ENCODE data around the gene TBX18. TPM values are rescaled to one million over a fixed set of nuclear protein-coding genes. Genes with fewer than 3 reads are reported as not detected.

Gene TBX18
- total and polyA plus RNA-seq, 10 of the 15 experiments (the other 5 are each of a cell fraction or from before 2014, with no cell fraction given): 0.03 to 6.1 (median 0.17) TPM; not detected in 6

- no TSS peak for BruUV-seq (replicated peaks)
- Histone ChIP-seq H3K4me2 (ENCODE audit: control insufficient read depth, insufficient read depth) (no peak overlapping the region), H3K36me3 (ENCODE audit: control insufficient read depth in 2 of 2, insufficient read depth in 2 of 2, low read length in 1 of 2) (no peaks in the 10 kb centered on the region), H3K79me2 (ENCODE audit: control insufficient read depth, insufficient read depth, low read length) (no peaks in the 10 kb centered on the region), H3K4me3 (no peak overlapping the region), H3K27ac (ENCODE audit: control insufficient read depth, insufficient read depth) (no peak overlapping the region), H3K9ac (ENCODE audit: control insufficient read depth, insufficient read depth, low read length) (no peak overlapping the region), H4K20me1 (ENCODE audit: control insufficient read depth, insufficient read depth) (no peaks in the 10 kb centered on the region), H2AFZ (ENCODE audit: control insufficient read depth, low read depth, low read length) (no peak overlapping the region), H3K9me3 (replicated peaks; ENCODE audit: control insufficient read depth, insufficient read depth, low read length) (no peaks in the 10 kb centered on the region), H3K4me1 (ENCODE audit: control insufficient read depth, insufficient read depth, low read length) (no peaks in the 10 kb centered on the region), H3K27me3 (replicated peaks in 1 of 2; ENCODE audit: control insufficient read depth in 2 of 2, insufficient read depth in 2 of 2, low read length in 1 of 2) (no peaks in the 10 kb centered on the region)
- SMC1A ChIA-PET (ENCODE audit: uncharacterized antibody, unreplicated experiment): interaction anchor here (0.6 to 1.6 kb wide), 8 partner anchors 10 to 1249 kb away, joined by 3 to 4 read pairs (median 3); no protein-coding TSS in a partner anchor
- intact Hi-C loops (cut with micrococcal nuclease; ENCODE audit: unreplicated experiment): no loop called here
- no peak for DNase-seq (ENCODE audit: low read depth, low spot score)
- TF ChIP-seq CTCF (IDR thresholded peaks at IDR 0.05 in 2 of 3, conservative IDR thresholded peaks at IDR 0.05 in 1 of 3; ENCODE audit: control insufficient read depth in 2 of 3, extremely low read depth in 1 of 3, insufficient read depth in 1 of 3, low read depth in 3 of 3, low read length in 3 of 3) (no peak), FOXK2 (IDR thresholded peaks at IDR 0.05) (no peak), TAF1 (IDR thresholded peaks at IDR 0.05; ENCODE audit: borderline replicate concordance, low read depth, low read length) (no peak), ATF2 (IDR thresholded peaks at IDR 0.05; ENCODE audit: low read length) (no peak), MAX (IDR thresholded peaks at IDR 0.05; ENCODE audit: low read depth, low read length) (no peak), E2F8 (IDR thresholded peaks at IDR 0.05; ENCODE audit: low read depth, partially characterized antibody) (no peak), FOS (IDR thresholded peaks at IDR 0.05; ENCODE audit: borderline replicate concordance, extremely low read depth, insufficient read length) (no peak), POLR2AphosphoS5 (IDR thresholded peaks at IDR 0.05; ENCODE audit: low read length) (no peak), MXI1 (IDR thresholded peaks at IDR 0.05; ENCODE audit: low read depth, low read length) (no peak), MEF2B (IDR thresholded peaks at IDR 0.05; ENCODE audit: partially characterized antibody, poor library complexity, severe bottlenecking) (no peak), ZBED1 (IDR thresholded peaks at IDR 0.05; ENCODE audit: borderline replicate concordance) (no peak), ZNF207 (IDR thresholded peaks at IDR 0.05; ENCODE audit: borderline replicate concordance) (no peak)
- no peak for FAIRE-seq
- POLR2A ChIA-PET: no interaction called here
- RAD21 ChIA-PET (ENCODE audit: unreplicated experiment): interaction anchor here (0.6 kb wide), 1 partner anchor 159 kb away, joined by 3 read pairs; no protein-coding TSS in a partner anchor
- in situ Hi-C loops (cut with MboI): no loop called here
- CTCF ChIA-PET: interaction anchor here (0.5 to 0.9 kb wide), 5 partner anchors 25 to 905 kb away, joined by 3 read pairs; no protein-coding TSS in a partner anchor
- 20% methylated on average over 5 of the region's 5 CpGs for WGBS (ENCODE audit: insufficient coverage, insufficient replicate concordance, low lambda C conversion rate, missing lambda C conversion rate)
- ATAC-seq: peak; percentile 38
These were observed 12.1 kb downstream of the TBX18 start for GRCh38 chr6:84752118-84752850.

Data from GM12878 (cell line).